ENCODE results near the gene SLC17A2.

- no peak for TF ChIP-seq CTCF (IDR thresholded peaks at IDR 0.05)
- no peak for TF ChIP-seq POLR2A (IDR thresholded peaks at IDR 0.05)
Observed at GRCh38 chr6:25963426-25964123, 33.1 kb upstream of the SLC17A2 start.

Data from Peyer's patch (tissue), 4 donors.